ENCODE data around the gene GRAMD4.

- TF ChIP-seq RAD21 (IDR thresholded peaks at IDR 0.05; ENCODE audit: insufficient read depth, low read depth, low read length) (no peak), EZH2 (IDR thresholded peaks at IDR 0.05; ENCODE audit: borderline replicate concordance, control insufficient read depth, low read depth, low read length) (no peak), ZBED1 (IDR thresholded peaks at IDR 0.05; ENCODE audit: borderline replicate concordance) (no peak)
Observed at GRCh38 chr22:46577368-46578249, 42.6 kb upstream of the GRAMD4 start.
